ENCODE data around the gene SMPD3.

SMPD3 gene

DNA sequence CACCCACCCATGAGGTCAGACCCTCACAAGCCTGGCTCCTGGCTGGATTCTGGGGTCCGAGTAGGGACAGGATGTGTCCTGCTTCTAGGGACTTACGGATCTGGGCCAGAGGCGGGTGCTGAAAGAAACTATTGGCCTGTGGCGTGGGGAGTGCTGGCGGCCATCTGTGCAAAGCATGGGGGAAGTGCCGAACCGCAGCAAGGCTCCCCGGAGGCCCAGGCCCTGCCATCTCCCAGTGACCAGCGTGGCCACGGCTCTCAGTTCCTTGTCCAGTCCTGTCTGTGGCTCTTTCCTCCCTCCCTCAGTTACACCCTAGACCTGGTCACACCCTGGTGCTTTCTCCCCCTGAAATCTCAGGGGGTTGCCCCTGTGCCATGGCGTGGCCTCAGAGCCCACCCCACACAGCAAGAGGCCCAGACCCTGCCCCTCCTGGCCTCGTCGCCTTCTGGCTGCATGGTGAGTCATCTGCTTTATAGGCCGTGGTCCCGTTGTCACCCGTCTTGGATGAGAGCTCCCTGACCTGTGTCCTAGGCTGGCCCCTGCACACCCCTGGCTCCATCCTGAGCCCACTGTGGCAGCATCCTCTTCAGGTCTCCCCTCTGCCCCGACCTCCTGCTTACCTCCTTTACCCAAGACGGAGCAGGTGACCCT lies 83.0 kb downstream of the SMPD3 start:
- no peak for DNase-seq (ENCODE audit: low spot score)
- TF ChIP-seq CTCF (IDR thresholded peaks at IDR 0.05; ENCODE audit: extremely low read depth, missing control alignments), result no peak

GRCh38 chr16:68364561-68364998 lies 83.7 kb downstream of the SMPD3 start:
- no peak for DNase-seq (ENCODE audit: low spot score)
- TF ChIP-seq CTCF (IDR thresholded peaks at IDR 0.05; ENCODE audit: extremely low read depth, missing control alignments), result no peak

DNA sequence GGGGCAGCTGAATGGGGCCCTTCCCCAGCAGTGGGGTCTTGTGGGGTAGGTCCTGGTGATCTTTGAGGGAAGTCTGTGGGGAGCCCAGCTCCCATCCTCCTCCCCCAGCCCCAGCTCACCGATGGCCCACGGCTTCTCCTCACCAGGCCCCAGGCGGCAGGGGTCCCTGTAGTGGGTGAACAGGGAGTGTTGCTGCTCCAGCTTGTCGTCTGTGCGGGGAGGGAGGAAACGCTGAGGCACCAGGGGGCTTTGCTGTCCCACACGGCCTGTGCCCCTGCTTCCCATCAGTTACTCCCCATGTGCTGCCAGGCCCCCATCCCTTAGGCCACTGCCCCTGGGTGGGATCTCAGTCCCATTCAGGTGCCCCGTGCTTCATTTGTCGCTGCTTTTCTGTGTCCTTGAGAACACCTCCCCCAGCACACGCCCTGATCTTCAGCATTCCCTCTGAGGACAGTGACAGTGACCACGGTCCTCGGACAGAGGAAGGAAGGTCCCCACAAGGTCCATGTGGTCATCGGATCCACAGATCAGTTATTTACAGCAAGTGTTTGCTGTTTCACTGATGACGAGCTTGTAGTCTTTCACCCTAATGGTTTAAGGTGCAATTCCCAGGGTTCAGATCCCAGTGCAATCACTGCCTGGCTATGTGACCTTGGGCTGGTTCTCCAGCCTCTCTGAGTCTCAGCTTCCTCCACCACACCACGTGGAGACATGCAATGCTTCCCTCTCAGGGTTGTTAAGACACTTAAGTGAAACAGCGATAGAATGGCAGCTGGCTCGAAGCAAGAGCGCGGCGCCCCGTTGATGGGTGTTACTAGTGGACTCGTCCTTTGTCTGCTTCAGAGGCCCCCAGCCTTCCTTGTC lies 84.4 kb downstream of the SMPD3 start:
- TF ChIP-seq CTCF (IDR thresholded peaks at IDR 0.05; ENCODE audit: extremely low read depth, missing control alignments), result no peak
- no peak for DNase-seq (ENCODE audit: low spot score)

DNA sequence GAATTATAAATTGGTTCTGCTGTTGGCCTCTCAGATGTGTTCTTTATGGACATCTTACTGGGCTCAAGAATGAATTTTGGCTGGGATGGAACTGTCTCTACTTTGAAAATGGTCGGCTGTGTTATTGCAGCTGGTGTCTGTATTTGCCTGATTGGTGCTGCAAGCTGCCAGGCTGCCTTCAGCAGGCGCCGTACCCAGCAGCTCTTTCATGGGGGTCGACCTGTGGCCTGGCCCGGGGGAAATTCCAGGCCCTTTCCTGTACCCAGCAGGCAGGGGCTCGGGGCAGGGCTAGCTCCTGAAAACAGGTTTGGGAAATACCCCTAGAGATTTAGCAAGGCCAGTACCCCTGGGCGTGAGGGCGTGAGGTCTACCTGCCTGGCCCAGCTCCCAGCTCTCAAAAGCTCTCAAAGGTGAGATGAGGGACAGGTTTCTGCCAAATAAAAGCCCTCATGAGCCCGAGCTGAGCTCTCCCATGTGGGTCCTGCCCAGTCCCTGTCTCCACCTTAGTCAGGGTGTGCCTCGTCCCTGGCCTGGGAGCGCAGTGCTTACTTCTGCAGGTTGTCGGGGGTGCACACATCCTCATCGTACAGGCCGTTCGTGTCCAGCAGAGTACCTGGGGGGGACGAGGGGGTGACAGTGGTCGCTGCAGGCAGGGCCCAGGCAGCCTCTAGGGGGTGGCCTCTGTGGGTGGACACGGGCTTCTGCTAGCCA lies 85.2 kb downstream of the SMPD3 start:
- DNase-seq (ENCODE audit: low spot score), result no peak
- no peak for TF ChIP-seq CTCF (IDR thresholded peaks at IDR 0.05; ENCODE audit: extremely low read depth, missing control alignments)

GRCh38 chr16:68362262-68362913 lies 85.9 kb downstream of the SMPD3 start:
- DNase-seq (ENCODE audit: low spot score), result no peak
- no peak for TF ChIP-seq CTCF (IDR thresholded peaks at IDR 0.05; ENCODE audit: extremely low read depth, missing control alignments)

DNA sequence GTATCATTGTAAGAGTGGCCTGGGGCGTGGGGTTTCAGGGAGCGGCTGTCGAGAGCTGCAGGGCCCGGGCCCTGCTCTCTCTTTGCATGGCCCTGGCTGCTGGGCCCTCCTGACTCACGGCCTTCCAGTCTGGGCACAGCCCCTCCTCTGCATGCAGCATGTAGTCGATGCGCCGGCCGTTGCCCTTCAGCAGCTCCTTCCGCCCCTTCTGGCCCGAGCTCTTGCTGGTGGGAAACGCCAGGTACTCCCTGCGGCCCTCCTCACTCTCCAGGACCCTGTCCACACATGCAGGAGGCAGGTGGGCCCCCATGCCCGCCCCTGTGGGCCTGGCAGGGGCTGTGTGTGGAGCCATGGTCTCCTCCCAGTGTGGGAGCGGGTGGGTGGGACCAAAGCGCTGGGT lies 86.8 kb downstream of the SMPD3 start:
- no peak for DNase-seq (ENCODE audit: low spot score)
- TF ChIP-seq CTCF (IDR thresholded peaks at IDR 0.05; ENCODE audit: extremely low read depth, missing control alignments), result no peak
